Esophagus squamous epithelium (tissue), 4 donors: ENCODE measurements around the gene IQSEC1.

Experiments
- CTCF ChIP-seq, 6 experiments: fragments of 450-650 bp in 4 of 6; fragments of 200-600 bp in 2 of 6; sonication (generic) in 2 of 6; IDR thresholded peaks; one replicate each; pipeline ENCODE4 v1.5.1; 2016 to 2019; ENCODE audit warnings: antibody characterized with exemption in 6 of 6, mild to moderate bottlenecking in 4 of 6, moderate library complexity in 4 of 6
- POLR2A ChIP-seq, 4 donors: fragments of 450-650 bp; IDR thresholded peaks; one replicate each; pipeline ENCODE4 v1.6.1; 2017; ENCODE audit warnings: antibody characterized with exemption in 4 of 4, mild to moderate bottlenecking in 4 of 4, moderate library complexity in 3 of 4

GRCh38 chr3:13107661-13108060 is 34.4 kb upstream of the IQSEC1 start:
- TF ChIP-seq CTCF (IDR thresholded peaks at IDR 0.05) (no peak), POLR2A (IDR thresholded peaks at IDR 0.05) (no peak)
